VCaP (cell line): ENCODE measurements around the gene PDE6A.

Experiments used
- H3K27ac ChIP-seq: fragments of 450-650 bp; 2 replicates; pipeline ENCODE4 v1.5.1; 2017
- TF ChIP-seq, protein P1 (sequence below): fragments of 450-650 bp; conservative IDR thresholded peaks from 2 replicates; pipeline ENCODE4 v1.5.1; 2017; ENCODE audit warnings: mild to moderate bottlenecking, moderate library complexity

Gene PDE6A

DNA sequence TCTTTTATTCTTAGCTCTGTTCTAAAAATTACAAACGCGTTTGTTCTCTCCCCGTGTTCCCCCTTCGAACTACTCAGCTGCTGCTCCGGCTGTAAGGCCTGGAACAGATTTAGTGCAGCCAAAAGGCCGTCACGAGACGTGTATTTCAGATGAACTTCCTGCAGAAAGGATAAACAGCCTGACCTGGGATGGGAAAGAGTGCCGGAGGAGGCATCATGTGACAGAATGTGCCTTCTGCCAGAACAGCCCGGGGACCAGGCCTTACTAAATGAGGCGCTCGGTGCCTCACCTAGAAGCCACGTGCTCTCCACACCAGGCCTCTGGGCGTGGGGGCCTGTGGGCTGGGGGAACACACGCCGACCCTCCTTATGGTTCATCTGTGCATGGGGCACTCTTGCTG lies 119.7 kb downstream of the PDE6A start:
- H3K27ac ChIP-seq, result no peak overlapping the region
- TF ChIP-seq, protein P1, sequence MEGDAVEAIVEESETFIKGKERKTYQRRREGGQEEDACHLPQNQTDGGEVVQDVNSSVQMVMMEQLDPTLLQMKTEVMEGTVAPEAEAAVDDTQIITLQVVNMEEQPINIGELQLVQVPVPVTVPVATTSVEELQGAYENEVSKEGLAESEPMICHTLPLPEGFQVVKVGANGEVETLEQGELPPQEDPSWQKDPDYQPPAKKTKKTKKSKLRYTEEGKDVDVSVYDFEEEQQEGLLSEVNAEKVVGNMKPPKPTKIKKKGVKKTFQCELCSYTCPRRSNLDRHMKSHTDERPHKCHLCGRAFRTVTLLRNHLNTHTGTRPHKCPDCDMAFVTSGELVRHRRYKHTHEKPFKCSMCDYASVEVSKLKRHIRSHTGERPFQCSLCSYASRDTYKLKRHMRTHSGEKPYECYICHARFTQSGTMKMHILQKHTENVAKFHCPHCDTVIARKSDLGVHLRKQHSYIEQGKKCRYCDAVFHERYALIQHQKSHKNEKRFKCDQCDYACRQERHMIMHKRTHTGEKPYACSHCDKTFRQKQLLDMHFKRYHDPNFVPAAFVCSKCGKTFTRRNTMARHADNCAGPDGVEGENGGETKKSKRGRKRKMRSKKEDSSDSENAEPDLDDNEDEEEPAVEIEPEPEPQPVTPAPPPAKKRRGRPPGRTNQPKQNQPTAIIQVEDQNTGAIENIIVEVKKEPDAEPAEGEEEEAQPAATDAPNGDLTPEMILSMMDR, result no peak

DNA sequence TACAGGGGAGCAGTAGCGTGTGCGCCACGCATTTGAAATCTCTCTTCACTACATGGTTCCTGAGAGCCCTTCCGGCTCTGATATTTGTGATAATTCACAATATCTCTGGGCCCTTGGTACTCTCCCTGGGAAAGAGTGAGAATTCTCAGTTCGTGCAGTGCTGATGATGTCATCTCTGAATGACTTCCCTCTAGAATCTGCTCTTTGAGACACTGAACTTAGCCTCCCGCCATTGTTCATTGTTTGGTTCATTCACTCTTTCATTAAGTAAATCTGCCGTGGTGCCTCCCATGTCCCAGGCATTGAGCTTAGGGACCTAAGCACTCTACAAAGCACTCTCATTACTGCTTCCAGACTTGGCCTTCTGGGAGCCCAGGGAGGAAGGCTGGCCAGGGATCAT lies 120.5 kb downstream of the PDE6A start:
- TF ChIP-seq, protein P1, result no peak
- H3K27ac ChIP-seq, result no peak overlapping the region

DNA sequence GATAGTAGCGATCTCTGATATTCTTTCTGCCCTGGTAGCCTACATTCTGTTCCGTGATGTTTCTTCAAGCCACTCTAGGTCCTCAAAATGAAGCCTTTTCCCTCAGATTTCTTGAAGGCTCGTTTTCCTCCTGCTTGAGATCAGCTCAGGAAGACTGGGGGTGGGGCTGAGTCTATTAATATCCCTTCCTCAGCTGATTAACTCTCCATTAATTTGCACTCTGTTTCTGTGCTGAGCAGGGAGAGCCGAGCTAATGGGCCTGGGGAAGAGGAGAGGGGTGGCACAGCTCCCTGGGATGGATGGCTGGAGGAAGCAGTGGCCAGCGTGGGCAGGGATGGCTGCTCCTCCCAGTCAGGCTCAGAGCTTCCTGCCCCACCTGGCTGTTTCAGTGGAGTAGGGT lies 121.2 kb downstream of the PDE6A start:
- TF ChIP-seq, protein P1, result no peak

DNA sequence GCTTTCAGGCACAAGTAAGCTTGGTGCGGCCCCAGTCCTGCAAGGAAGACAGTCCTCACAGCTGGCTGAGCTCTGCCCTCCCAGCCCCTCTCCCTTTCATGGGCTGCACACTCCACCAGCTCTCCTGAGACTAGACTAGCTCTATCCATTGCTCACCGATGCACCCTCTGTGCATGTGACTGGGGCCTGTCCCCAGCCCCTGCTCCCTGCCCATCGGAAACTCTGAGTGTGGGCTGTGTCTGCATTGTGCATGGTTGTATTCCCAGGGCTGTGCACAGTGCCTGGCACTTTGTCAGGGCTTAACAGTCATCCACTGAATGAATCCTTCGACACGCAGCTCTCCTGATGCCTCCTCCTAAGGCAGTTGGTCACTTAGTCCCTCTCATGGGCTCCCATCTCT lies 122.3 kb downstream of the PDE6A start:
- H3K27ac ChIP-seq, result no peak overlapping the region

More for the DNA sequence above, 121.2 kb downstream of the PDE6A start:
- no peak overlapping the region for H3K27ac ChIP-seq

DNA sequence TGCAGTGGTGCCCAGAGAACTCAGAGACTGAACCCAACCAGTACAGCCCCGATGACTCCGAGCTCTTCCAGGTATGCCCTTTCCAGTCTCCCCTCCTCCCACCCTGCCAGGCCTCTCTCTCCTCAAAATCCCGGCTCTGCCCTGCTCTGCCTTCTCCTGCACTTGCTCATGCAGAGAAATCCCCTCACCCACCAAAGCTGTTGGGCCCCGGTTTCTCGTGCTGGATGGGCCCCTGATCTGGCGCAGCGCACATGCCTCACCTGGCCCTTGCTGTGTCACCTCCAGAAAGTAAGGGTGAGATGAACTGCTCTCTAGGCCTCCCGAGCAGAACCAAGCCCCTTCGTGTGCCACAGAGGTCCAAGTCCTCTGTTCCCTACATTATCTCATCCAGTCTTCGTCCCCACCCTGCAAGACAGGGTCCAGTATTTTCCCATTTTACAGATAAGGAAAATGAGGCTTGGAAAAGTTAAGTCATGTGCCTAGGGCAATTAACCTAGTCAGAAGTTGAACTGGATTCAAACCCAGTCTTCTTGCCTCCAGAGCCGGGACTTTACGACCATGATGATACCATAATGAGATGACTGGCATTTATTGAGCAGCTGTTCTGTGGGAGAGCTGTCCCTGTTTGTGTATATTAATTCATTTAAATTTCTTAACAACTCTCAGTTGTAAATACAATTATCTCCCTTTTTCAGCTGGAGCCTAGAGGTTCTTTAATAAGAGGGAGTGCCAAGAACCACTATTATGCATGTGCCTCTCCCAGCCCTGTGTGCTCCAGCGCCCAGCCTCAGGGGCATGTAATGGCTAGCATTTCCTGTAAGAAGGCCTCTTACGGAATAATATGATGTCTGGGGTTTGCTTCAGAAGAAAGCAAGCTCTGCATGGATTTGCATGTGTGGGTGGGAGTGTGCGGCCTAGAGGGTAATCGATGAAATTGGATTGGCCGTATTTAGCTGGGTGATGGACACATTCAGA lies 123.8 kb downstream of the PDE6A start:
- TF ChIP-seq, protein P1, result no peak
- H3K27ac ChIP-seq, result no peak overlapping the region

More for the DNA sequence above, 122.3 kb downstream of the PDE6A start:
- TF ChIP-seq, protein P1, result no peak

DNA sequence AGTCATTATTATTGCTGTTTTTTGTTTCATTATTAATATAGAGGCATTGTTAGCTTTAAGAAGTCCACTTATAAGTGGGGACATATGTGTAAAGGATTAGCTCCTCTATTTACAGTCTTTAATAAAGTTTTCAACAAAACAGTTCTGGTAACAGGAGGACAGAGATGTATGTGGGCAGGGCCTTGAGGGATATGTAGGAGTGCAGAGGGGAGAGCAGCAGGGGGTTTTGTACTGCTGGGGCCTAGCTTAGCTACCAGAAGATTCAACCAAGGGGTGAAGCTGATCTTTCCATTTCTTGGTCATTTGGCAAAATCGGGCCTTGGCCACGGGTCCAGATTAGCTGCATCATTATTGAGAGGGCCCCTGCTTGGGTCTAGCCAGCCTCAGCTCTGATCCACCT lies 124.6 kb downstream of the PDE6A start:
- no peak overlapping the region for H3K27ac ChIP-seq
- TF ChIP-seq, protein P1, result no peak

DNA sequence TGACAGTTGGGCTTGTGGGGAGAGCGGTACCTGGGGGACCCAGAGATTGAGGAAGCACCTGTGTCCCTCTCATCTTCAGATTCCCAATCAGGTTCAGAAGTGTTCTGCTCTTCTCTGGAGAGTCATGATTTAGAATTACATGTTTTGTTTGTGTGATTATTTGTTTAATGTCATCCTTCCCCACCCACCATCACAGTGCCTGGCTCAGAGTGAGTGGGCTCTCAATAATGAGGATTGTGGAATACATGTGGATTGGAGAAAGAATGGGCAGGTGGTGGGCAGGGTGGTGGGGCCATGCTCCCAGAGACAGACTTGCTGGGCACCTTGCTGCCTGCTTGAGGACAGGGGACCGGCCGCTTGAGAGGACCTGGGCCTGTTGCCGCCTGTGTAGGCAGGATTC lies 126.5 kb downstream of the PDE6A start:
- TF ChIP-seq, protein P1, result no peak

More for the DNA sequence above, 126.5 kb downstream of the PDE6A start:
- no peak overlapping the region for H3K27ac ChIP-seq
